D721Med (cell line): Measurements from ENCODE around the gene FBN1.

ENCODE experiments used
- DNase-seq: peaks from one replicate; pipeline ENCODE4 v3.0.0; 2011; ENCODE audit warnings: low spot score; ENCODE audit not compliant: insufficient read length
- FAIRE-seq: peaks from 2 replicates; lab custom pipeline; 2011; peaks lifted over from hg19 to GRCh38; lab: Jason Lieb, UNC
- TF ChIP-seq, protein P1 (sequence below): IDR thresholded peaks from 2 replicates; pipeline ENCODE4 v1.5.1; 2012; ENCODE audit warnings: mild to moderate bottlenecking, control low read depth; ENCODE audit not compliant: insufficient read depth; ENCODE audit errors: missing control alignments

FBN1 gene

DNA sequence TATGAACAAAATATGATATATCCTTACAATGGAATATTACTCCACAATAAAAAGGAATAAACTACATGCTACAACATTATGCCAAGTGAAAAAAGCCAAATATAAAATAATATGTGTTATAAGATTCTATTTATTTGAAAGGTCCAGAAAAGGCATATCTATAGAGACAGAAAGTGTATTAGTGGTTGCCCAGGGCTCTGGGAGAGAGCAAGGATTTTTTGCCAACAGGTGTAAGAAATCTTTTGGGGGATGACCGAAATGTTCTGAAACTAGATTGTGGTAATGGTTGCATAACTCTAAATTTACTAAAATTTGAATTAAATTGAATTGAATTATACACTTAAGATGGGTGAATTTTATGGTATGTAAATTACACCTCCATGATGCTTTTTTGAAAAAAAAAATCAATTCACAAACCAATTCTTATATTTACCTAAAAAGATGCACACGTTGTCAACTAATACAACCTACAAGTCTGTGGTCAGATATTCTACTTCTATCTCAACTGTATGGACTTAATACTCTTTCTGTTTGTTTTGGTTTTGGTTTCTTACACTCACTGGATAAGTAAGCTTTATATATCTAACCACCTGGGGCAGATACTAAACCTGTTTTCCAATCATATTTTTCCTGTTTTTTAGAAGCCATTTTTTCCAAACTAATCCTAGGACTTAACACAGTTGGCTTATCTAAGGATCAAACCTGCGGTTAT is 75.8 kb downstream of the FBN1 start:
- FAIRE-seq = no peak
- TF ChIP-seq, protein P1, sequence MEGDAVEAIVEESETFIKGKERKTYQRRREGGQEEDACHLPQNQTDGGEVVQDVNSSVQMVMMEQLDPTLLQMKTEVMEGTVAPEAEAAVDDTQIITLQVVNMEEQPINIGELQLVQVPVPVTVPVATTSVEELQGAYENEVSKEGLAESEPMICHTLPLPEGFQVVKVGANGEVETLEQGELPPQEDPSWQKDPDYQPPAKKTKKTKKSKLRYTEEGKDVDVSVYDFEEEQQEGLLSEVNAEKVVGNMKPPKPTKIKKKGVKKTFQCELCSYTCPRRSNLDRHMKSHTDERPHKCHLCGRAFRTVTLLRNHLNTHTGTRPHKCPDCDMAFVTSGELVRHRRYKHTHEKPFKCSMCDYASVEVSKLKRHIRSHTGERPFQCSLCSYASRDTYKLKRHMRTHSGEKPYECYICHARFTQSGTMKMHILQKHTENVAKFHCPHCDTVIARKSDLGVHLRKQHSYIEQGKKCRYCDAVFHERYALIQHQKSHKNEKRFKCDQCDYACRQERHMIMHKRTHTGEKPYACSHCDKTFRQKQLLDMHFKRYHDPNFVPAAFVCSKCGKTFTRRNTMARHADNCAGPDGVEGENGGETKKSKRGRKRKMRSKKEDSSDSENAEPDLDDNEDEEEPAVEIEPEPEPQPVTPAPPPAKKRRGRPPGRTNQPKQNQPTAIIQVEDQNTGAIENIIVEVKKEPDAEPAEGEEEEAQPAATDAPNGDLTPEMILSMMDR = no peak
- no peak for DNase-seq

DNA sequence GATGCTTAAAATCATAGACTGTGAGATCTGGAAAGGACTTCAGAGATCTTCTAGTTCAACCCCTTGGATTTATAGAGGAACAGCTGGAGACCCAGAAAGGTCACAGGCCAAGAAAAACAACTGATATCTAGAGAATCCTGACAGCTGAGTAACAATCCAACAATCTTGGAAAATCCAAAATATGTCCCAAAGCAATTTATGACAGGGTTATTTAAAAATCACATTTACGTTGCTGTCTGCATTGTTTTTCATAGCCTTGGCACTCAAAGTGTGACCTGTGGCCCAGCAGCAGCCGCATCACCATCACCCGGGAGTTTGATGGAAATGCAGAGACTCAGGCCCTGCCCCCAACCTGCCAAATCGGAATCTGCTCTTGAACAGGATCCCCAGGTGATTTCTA is 78.8 kb downstream of the FBN1 start:
- no peak for DNase-seq
- TF ChIP-seq, protein P1 = no peak
- no peak for FAIRE-seq

DNA sequence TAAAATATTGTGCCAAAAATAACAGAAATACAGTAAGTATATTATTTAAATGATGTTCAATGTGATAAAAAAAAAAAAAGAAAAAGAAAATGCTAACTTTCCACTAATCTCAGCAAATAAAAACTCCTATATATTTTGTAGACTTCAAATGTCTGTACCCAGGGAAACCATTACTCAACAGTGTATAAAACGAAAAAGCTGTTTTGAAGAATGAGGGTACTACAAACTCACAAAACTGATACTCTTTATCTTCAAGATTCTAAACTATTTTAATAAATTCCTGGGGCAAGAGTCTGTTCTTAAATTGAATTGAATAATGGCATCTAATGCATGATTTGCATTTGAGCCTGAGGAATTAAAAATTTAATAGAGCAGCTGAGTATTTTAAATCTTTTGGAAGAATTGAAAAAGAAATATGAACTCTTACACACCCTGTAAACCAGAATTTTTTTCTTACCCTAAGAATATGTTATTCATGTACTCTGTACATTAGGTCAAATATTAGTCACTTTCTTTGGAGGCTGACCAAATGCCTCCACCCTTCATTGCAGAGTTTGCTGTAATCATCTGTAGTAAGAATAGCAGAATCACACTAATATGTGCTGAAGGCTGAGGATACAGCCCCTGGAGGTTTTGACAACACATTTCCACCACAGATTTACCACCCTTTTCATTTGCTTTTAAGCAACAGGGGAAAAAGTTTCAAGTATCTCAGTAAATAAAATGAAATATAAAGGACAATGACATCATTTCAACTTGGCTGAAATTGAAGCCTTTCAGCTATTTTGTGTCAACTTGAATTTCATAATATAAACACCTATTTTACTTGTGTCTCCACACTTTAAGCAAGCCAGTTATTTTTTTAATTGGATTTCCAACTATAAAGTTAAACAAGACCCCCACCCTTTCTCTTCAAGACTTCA is 79.7 kb downstream of the FBN1 start:
- no peak for DNase-seq
- TF ChIP-seq, protein P1 = no peak
- no peak for FAIRE-seq

DNA sequence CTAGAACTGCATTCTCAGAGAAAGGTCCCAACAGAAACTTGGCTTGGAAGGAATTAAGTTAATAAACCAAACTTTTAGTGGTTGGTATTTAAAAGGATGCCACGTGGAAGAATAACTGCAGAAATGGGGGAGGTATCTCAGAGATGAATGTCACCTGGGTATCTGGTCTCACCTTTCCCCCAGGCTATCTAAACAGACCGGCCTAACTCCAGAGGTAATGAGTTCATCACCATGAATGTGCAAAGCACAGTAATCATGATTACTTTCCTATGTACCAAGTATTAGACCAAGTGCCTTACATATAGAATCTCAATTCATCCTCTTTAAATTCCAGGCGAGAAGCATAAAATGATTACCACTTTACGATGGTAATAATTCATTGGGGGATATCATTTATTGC is 80.8 kb downstream of the FBN1 start:
- TF ChIP-seq, protein P1 = no peak
- FAIRE-seq (no peak), DNase-seq (no peak)

DNA sequence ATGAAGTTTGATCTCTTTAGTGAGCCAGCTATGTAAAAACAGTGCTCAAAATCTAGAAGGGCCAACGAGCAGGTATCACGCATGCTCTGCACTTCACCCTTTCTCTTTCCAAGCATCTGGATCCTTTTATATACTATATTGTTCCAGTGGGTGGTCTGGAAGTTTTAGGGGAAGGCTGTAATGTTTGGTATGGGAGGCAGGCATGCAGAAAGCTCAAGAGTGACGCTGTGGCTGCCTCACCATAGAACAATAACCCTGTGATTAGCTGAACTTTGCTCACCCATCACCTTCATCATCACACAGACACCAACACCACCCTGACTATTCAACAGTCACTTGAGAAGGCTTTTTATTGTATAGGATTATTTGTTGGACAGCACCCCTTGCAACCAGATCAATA is 81.6 kb downstream of the FBN1 start:
- DNase-seq (no peak), FAIRE-seq (no peak)

DNA sequence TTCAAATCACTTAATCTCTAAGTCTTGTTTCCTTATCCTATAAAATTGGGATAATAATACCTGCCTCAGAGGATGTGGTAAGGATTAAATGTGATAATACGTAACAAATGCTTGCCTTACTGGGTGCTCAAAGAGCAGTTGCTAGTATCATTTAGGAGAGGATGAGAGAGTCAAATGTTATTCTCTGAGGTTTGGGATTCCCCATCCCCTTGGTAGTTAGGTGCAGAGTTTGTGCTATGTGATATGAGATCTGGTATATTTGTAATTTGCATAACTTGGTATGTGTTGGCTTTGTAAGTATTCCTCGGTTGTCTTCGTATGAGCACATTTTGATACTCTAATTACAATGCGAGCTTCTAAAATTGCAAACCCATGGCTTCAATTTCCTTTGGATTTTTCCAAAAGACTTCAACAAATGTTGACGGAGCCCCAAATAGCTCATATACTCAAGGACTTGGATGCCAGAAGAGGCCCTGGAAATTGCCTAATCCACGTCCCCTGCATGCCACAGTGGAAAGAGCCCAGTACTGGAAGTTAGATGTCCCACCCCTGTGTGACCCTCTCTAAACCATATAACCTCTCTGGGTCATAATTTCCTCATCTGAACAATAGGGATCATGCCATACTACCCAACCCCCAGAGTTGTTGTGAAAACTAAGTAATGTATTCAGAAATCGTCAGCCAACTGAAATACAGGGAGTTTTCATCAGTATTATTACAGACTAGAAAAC is 85.0 kb downstream of the FBN1 start:
- FAIRE-seq = no peak
- no peak for DNase-seq
- TF ChIP-seq, protein P1 = no peak

More for the DNA sequence above, 81.6 kb downstream of the FBN1 start:
- TF ChIP-seq, protein P1 = no peak
